NCI-H146 treated with DMSO at 0.1 percent for 48 hours (cell line): ENCODE results near the gene OR10J1.

Experiments
- DNase-seq: peaks from one replicate; lab custom pipeline; 2025; ENCODE audit not compliant: unreplicated experiment; lab: John Stamatoyannopoulos, UW

OR10J1 gene

DNA sequence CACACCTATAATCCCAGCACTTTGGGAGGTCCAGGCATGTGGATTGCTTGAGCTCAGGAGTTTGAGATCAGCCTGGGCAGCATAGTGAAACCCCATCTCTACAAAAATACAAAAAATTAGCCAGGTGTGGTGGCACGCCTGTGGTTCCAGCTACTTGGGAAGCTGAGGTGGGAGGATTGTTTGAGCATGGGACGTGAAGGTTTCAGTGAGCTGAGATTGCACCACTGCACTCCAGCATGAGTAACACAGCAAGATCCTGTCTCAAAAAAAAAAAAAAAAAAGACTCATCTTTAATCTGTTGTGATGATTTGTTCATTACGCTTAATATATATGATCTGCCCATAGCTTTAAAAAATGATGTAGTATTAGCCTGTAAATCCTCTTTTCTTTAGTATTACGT lies 44.0 kb downstream of the OR10J1 start:
- no peak for DNase-seq
